Mammary epithelial cell (primary cell): ENCODE results near the gene BZW2.

Source experiments
- EZH2 ChIP-seq: IDR thresholded peaks from 2 replicates; pipeline ENCODE4 v1.6.1; 2012; ENCODE audit warnings: low read length, inconsistent platforms, borderline replicate concordance
- TF ChIP-seq, protein P1 (sequence below), 2 donors: IDR thresholded peaks in 1 of 2; conservative IDR thresholded peaks in 1 of 2; 2 replicates each; pipeline ENCODE4 v1.5.1; 2011 to 2012; ENCODE audit warnings: inconsistent platforms in 2 of 2, low read length in 2 of 2, mild to moderate bottlenecking in 2 of 2, control low read depth in 1 of 2, low read depth in 1 of 2; ENCODE audit not compliant: insufficient read depth in 1 of 2; ENCODE audit errors: extremely low read depth in 1 of 2

DNA sequence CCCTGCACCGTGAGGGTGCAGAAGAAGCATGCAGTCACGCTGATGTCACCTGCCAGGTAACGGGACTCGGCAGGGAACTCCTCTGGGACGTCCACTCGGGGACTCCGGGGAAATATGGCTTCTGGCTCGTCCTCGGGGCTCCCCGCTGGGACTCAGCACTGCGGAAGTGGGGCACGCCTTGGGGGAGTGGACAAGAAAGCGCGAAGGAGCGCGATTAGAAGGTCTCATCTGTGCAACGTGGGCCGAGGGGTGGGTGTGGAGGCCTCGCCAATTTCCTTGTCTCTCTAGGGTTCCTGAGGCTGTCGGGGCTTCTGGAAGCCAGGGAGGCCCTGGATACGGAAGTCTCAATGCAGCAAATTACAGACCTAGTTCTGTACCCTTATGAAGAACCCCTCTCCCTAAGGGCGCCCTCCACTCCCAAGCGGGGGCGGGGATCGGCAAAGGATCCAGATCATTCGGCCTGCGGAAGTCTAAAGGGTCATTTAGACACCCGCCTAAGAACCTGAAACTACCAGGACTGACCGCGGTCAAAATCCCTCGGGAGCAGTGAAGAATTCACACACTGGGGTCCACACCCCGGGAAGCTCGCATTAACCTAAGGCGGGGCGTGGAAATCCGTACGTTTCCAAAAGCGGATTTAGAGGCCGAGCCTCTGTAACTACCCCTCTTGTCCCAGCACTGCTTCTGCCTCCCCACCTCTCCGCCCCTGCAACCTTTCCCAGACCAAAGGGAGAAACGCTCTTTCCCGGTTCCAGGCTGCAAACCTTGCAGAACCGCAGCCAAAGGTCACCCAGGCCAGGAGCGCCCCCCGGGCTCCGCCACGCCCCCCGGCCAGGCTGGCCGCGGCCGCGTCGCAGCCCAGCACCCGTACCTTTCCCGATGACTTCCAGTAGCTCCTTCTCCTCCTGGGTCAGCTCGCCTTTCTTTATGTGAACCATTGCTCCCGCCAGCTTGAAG, 1.1 kb upstream of the BZW2 start:
- no peak for TF ChIP-seq EZH2
- TF ChIP-seq, protein P1, sequence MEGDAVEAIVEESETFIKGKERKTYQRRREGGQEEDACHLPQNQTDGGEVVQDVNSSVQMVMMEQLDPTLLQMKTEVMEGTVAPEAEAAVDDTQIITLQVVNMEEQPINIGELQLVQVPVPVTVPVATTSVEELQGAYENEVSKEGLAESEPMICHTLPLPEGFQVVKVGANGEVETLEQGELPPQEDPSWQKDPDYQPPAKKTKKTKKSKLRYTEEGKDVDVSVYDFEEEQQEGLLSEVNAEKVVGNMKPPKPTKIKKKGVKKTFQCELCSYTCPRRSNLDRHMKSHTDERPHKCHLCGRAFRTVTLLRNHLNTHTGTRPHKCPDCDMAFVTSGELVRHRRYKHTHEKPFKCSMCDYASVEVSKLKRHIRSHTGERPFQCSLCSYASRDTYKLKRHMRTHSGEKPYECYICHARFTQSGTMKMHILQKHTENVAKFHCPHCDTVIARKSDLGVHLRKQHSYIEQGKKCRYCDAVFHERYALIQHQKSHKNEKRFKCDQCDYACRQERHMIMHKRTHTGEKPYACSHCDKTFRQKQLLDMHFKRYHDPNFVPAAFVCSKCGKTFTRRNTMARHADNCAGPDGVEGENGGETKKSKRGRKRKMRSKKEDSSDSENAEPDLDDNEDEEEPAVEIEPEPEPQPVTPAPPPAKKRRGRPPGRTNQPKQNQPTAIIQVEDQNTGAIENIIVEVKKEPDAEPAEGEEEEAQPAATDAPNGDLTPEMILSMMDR (conservative IDR thresholded peaks at IDR 0.05 in 1 of 2, IDR thresholded peaks at IDR 0.05 in 1 of 2; ENCODE audit: extremely low read depth in 1 of 2, insufficient read depth in 1 of 2, low read depth in 1 of 2, low read length in 2 of 2) = no peak
